Progenitor cell of endocrine pancreas (in vitro differentiated cells): Measurements from ENCODE around the gene ERH. TPM values are rescaled to one million over a fixed set of nuclear protein-coding genes. Genes with fewer than 3 reads are reported as not detected.

ENCODE experiments used
- DNase-seq: peaks from one replicate; pipeline ENCODE4 v3.0.0; 2021; ENCODE audit warnings: low spot score; ENCODE audit not compliant: unreplicated experiment
- H3K27ac Mint-ChIP-seq: 2 replicates; pipeline ENCODE4 v1.8.0; 2021; ENCODE audit warnings: mild to moderate bottlenecking, moderate library complexity, mixed read lengths
- H3K27me3 Mint-ChIP-seq: 2 replicates; pipeline ENCODE4 v1.8.0; 2021; ENCODE audit warnings: mixed read lengths
- H3K36me3 Mint-ChIP-seq: 2 replicates; pipeline ENCODE4 v1.8.0; 2022; ENCODE audit warnings: mixed read lengths; ENCODE audit not compliant: insufficient read depth
- H3K4me1 Mint-ChIP-seq: 2 replicates; pipeline ENCODE4 v1.8.0; 2021; ENCODE audit warnings: low read depth, mixed read lengths
- H3K4me3 Mint-ChIP-seq: 2 replicates; pipeline ENCODE4 v1.8.0; 2021; ENCODE audit warnings: low read depth, mild to moderate bottlenecking, moderate library complexity, mixed read lengths
- H3K9me3 Mint-ChIP-seq: 2 replicates; pipeline ENCODE4 v1.8.0; 2021; ENCODE audit warnings: low read depth, mixed read lengths
- CTCF ChIP-seq: fragments of 200-600 bp; sonication (generic); IDR thresholded peaks from one replicate; pipeline ENCODE4 v1.5.0; 2021; ENCODE audit warnings: antibody characterized with exemption, mild to moderate bottlenecking; ENCODE audit not compliant: unreplicated experiment
- total RNA-seq: library from RNA; stranded (reverse); gene quantifications from 2 replicates; pipeline ENCODE4 v1.2.1, GENCODE V29; 2021

ERH gene
- total RNA-seq, 1 donor from 2014 or later: 310 TPM

- peaks cover 7% of the 10 kb centered on the region for H3K9me3 Mint-ChIP-seq
- no peak overlapping the region for H3K4me3 Mint-ChIP-seq
- H3K27ac Mint-ChIP-seq: no peak overlapping the region
- no peak for DNase-seq
- peaks cover 30% of the 10 kb centered on the region for H3K36me3 Mint-ChIP-seq
- no peak for TF ChIP-seq CTCF
- peaks cover 5% of the 10 kb centered on the region for H3K4me1 Mint-ChIP-seq
- H3K27me3 Mint-ChIP-seq: no peaks in the 10 kb centered on the region
Measured at GRCh38 chr14:69430306-69430939, 32.3 kb upstream of the ERH start.

- H3K9me3 Mint-ChIP-seq: peaks cover 7% of the 10 kb centered on the region
- H3K27ac Mint-ChIP-seq: no peak overlapping the region
- H3K36me3 Mint-ChIP-seq: peaks cover 35% of the 10 kb centered on the region
- H3K27me3 Mint-ChIP-seq: no peaks in the 10 kb centered on the region
- no peak for DNase-seq
- H3K4me1 Mint-ChIP-seq: peaks cover 5% of the 10 kb centered on the region
- H3K4me3 Mint-ChIP-seq: no peak overlapping the region
- no peak for TF ChIP-seq CTCF
Measured at GRCh38 chr14:69429643-69430042, 31.5 kb upstream of the ERH start.

GRCh38 chr14:69428289-69428998 is 30.3 kb upstream of the ERH start:
- Mint-ChIP-seq H3K27me3 (no peaks in the 10 kb centered on the region), H3K9me3 (peaks cover 7% of the 10 kb centered on the region), H3K27ac (no peak overlapping the region), H3K36me3 (peaks cover 39% of the 10 kb centered on the region), H3K4me3 (no peak overlapping the region), H3K4me1 (peaks cover 5% of the 10 kb centered on the region)
- DNase-seq: no peak
- TF ChIP-seq CTCF: no peak

GRCh38 chr14:69427596-69427995 is 29.5 kb upstream of the ERH start:
- Mint-ChIP-seq H3K4me3 (no peak overlapping the region), H3K27me3 (no peaks in the 10 kb centered on the region), H3K9me3 (peaks cover 7% of the 10 kb centered on the region)

More at GRCh38 chr14:69427596-69427995, 29.5 kb upstream of the ERH start:
- Mint-ChIP-seq H3K36me3 (peaks cover 38% of the 10 kb centered on the region), H3K4me1 (peaks cover 5% of the 10 kb centered on the region), H3K27ac (no peak overlapping the region)
- no peak for TF ChIP-seq CTCF
- no peak for DNase-seq
